ENCODE measurements around the gene VCL. TPM values are rescaled to one million over a fixed set of nuclear protein-coding genes. Genes with fewer than 3 reads are reported as not detected.
"Not testable (repeated sequence)": the region's sequence is repeated elsewhere in the genome, so short reads cannot be mapped to it uniquely, and the experiment has no call there.

VCL gene
- total RNA-seq, 1 experiment from 2014 or later, result 176 TPM

DNA sequence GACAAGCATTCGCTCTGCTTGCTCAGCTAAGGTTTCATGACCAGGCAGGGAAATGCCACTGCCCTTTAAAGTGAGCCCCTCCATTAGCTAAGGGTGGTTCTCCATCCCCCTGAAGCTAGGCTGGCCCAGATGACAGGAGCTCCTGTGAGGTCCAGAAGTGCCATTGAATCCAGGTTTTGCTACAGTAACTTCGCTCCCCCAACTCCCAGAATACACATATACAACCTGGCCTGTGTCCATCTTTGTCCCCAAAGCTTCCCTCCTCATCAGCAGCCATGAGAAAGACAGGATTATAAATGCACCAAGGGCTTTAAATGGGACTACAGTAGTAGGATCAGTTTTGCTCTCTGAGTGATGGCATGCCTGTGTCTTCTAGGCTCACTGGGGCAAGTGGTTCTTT is 35.5 kb upstream of the VCL start:
- intact Hi-C loops (cut with micrococcal nuclease; ENCODE audit: unreplicated experiment), result no loop called here
- DNase-seq (ENCODE audit: low spot score), result no peak
- no peak overlapping the region for H3K4me3 ChIP-seq (ENCODE audit: low read depth, low read length, poor library complexity, severe bottlenecking)
- CTCF ChIA-PET, result interaction anchor here (1.2 kb wide), 1 partner anchor 75 kb away, joined by 3 read pairs; no protein-coding TSS in a partner anchor
- H3K4me1 ChIP-seq (ENCODE audit: insufficient read depth, low read length, poor library complexity, severe bottlenecking), result peaks cover 24% of the 10 kb centered on the region
- no peaks in the 10 kb centered on the region for H3K36me3 ChIP-seq (ENCODE audit: insufficient read depth, low read length, poor library complexity, severe bottlenecking)
- no peaks in the 10 kb centered on the region for H3K27me3 ChIP-seq (replicated peaks; ENCODE audit: insufficient read depth, low read depth, low read length, poor library complexity)
- TF ChIP-seq EZH2 (IDR thresholded peaks at IDR 0.05; ENCODE audit: borderline replicate concordance, low read depth, low read length, poor library complexity, severe bottlenecking), result no peak
- TF ChIP-seq, protein P1, sequence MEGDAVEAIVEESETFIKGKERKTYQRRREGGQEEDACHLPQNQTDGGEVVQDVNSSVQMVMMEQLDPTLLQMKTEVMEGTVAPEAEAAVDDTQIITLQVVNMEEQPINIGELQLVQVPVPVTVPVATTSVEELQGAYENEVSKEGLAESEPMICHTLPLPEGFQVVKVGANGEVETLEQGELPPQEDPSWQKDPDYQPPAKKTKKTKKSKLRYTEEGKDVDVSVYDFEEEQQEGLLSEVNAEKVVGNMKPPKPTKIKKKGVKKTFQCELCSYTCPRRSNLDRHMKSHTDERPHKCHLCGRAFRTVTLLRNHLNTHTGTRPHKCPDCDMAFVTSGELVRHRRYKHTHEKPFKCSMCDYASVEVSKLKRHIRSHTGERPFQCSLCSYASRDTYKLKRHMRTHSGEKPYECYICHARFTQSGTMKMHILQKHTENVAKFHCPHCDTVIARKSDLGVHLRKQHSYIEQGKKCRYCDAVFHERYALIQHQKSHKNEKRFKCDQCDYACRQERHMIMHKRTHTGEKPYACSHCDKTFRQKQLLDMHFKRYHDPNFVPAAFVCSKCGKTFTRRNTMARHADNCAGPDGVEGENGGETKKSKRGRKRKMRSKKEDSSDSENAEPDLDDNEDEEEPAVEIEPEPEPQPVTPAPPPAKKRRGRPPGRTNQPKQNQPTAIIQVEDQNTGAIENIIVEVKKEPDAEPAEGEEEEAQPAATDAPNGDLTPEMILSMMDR (conservative IDR thresholded peaks at IDR 0.05; ENCODE audit: low read depth, low read length), result no peak
- H3K9me3 ChIP-seq (ENCODE audit: low read depth, low read length, poor library complexity, severe bottlenecking), result no peaks in the 10 kb centered on the region
- no peak overlapping the region for H3K27ac ChIP-seq (ENCODE audit: low read depth, low read length, poor library complexity, severe bottlenecking)
- POLR2A ChIA-PET (ENCODE audit: low non-redundant PET), result no interaction called here
- BruUV-seq (replicated peaks), result no TSS peak

DNA sequence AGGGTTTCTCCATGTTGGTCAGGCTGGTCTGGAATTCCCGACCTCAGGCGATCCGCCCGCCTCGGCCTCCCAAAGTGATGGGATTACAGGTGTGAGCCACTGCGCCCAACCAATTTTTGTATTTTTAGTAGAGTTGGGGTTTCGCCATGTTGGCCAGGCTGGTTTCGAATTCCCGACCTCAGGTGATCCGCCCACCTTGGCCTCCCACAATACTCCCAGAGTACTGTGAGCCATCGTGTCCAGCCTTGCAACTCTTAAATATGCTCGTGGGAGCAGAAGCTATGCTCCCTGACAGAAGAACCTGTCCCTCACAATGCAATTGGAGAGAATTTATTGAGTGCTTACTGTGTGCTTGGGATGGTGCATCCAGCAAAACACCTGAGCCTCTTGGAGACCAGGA is 34.4 kb upstream of the VCL start:
- H3K27me3 ChIP-seq (replicated peaks; ENCODE audit: insufficient read depth, low read depth, low read length, poor library complexity); BruUV-seq (replicated peaks); DNase-seq (ENCODE audit: low spot score); H3K36me3 ChIP-seq (ENCODE audit: insufficient read depth, low read length, poor library complexity, severe bottlenecking); H3K9me3 ChIP-seq (ENCODE audit: low read depth, low read length, poor library complexity, severe bottlenecking); H3K27ac ChIP-seq (ENCODE audit: low read depth, low read length, poor library complexity, severe bottlenecking); CTCF ChIA-PET; POLR2A ChIA-PET (ENCODE audit: low non-redundant PET); intact Hi-C loops (cut with micrococcal nuclease; ENCODE audit: unreplicated experiment); H3K4me3 ChIP-seq (ENCODE audit: low read depth, low read length, poor library complexity, severe bottlenecking): not testable (repeated sequence)
- peaks cover 36% of the 10 kb centered on the region for H3K4me1 ChIP-seq (ENCODE audit: insufficient read depth, low read length, poor library complexity, severe bottlenecking)

DNA sequence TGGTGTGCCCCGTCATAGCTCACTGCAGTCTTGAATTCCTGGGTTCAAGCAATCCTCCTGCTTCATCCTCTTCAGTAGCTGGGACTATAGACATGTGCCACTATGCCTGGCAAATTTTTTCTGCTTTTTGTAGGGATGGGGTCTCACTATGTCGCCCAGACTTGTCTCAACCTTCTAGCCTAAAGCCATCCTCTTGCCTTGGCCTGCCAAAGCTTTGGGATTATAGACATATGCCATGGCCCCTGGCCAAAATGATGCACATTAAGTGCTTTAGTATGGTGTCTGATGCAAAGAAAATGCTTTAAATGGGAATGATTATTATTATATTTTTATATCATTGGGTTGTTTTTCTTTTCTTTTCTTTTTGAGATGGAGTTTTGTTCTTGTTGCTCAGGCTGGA is 33.2 kb upstream of the VCL start:
- Histone ChIP-seq H3K36me3 (ENCODE audit: insufficient read depth, low read length, poor library complexity, severe bottlenecking) (no peaks in the 10 kb centered on the region), H3K27me3 (replicated peaks; ENCODE audit: insufficient read depth, low read depth, low read length, poor library complexity) (no peaks in the 10 kb centered on the region), H3K9me3 (ENCODE audit: low read depth, low read length, poor library complexity, severe bottlenecking) (no peaks in the 10 kb centered on the region), H3K4me3 (ENCODE audit: low read depth, low read length, poor library complexity, severe bottlenecking) (no peak overlapping the region), H3K27ac (ENCODE audit: low read depth, low read length, poor library complexity, severe bottlenecking) (peak overlapping the region; percentile 98), H3K4me1 (ENCODE audit: insufficient read depth, low read length, poor library complexity, severe bottlenecking) (peaks cover 46% of the 10 kb centered on the region)
- intact Hi-C loops (cut with micrococcal nuclease; ENCODE audit: unreplicated experiment), result no loop called here
- no TSS peak for BruUV-seq (replicated peaks)
- TF ChIP-seq EZH2 (IDR thresholded peaks at IDR 0.05; ENCODE audit: borderline replicate concordance, low read depth, low read length, poor library complexity, severe bottlenecking), result no peak
- TF ChIP-seq, protein P1 (conservative IDR thresholded peaks at IDR 0.05; ENCODE audit: low read depth, low read length), result no peak
- DNase-seq (ENCODE audit: low spot score), result no peak
- ChIA-PET POLR2A (ENCODE audit: low non-redundant PET) (no interaction called here), CTCF (interaction anchor here (2.5 kb wide), 1 partner anchor 116 kb away, joined by 11 read pairs; no protein-coding TSS in a partner anchor)

DNA sequence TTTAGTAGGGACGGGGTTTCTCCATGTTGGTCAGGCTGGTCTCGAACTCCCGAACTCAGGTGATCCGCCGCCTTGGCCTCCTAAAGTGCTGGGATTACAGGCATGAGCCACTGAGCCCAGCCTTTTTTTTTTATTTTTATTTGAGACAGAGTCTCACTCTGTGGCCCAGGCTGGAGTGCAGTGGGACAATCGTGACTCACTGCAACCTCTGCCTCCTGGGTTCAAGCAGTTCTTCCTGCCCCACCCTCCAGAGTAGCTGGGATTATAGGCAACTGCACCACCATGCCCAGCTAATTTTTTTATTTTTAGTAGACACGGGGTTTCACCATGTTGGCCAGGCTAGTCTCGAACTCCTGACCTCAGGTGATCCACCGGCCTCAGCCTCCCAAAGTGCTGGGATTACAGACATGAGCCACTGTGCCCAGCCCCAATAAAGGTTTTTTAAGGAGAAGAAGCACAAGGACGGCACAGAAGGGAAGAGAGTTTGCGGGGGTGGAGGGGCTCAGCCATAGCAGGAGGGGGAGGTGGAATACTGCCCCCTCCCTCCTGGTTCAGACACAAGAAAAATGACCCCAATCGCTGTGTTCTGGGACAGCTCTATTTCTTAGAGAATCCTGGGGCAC is 32.5 kb upstream of the VCL start:
- POLR2A ChIA-PET (ENCODE audit: low non-redundant PET), result interaction anchor here (0.7 kb wide), 1 partner anchor 87 kb away, joined by 3 read pairs; no protein-coding TSS in a partner anchor
- Histone ChIP-seq H3K4me1 (ENCODE audit: insufficient read depth, low read length, poor library complexity, severe bottlenecking) (peaks cover 46% of the 10 kb centered on the region), H3K27ac (ENCODE audit: low read depth, low read length, poor library complexity, severe bottlenecking) (peak overlapping the region; percentile 98)
- CTCF ChIA-PET, result interaction anchor here (2.5 kb wide), 1 partner anchor 115 kb away, joined by 11 read pairs; no protein-coding TSS in a partner anchor
- H3K9me3 ChIP-seq (ENCODE audit: low read depth, low read length, poor library complexity, severe bottlenecking); H3K4me3 ChIP-seq (ENCODE audit: low read depth, low read length, poor library complexity, severe bottlenecking); intact Hi-C loops (cut with micrococcal nuclease; ENCODE audit: unreplicated experiment); DNase-seq (ENCODE audit: low spot score); H3K36me3 ChIP-seq (ENCODE audit: insufficient read depth, low read length, poor library complexity, severe bottlenecking); H3K27me3 ChIP-seq (replicated peaks; ENCODE audit: insufficient read depth, low read depth, low read length, poor library complexity): not testable (repeated sequence)
- BruUV-seq (replicated peaks), result TSS peak; percentile 90

Data from A673 (cell line).